ENCODE measurements around the gene PPCDC.

Gene PPCDC

DNA sequence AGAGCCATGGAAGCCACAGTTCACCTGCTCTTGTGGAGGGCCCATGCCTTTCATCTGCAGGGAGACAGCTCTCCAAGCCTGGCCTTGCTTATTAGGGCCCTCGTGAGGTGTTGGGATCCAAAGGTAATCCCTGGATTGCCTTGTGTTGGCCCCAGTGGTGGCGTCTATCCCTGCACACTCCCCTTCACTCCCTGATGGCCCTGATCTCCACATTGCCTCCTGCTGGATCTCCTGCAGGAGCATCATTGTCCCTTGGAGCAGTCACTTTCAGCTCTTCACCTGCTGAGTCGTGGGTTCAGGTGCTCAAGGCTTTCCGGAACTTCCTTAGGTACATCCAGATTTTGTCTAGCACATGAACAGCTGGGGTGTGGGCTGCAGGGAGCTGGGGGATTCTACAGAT, 7.0 kb downstream of the PPCDC start:
- no peak for DNase-seq
- Histone ChIP-seq H3K9me3 (replicated peaks; ENCODE audit: insufficient read depth, low read length) (no peaks in the 10 kb centered on the region), H4K20me1 (ENCODE audit: insufficient read depth, low read length) (no peaks in the 10 kb centered on the region), H3K27ac (ENCODE audit: low read length) (no peak overlapping the region), H3F3A (ENCODE audit: insufficient read depth, low read length) (peaks cover 36% of the 10 kb centered on the region), H3K36me3 (replicated peaks; ENCODE audit: insufficient read depth, low read length) (no peaks in the 10 kb centered on the region), H3K9me2 (replicated peaks; ENCODE audit: insufficient read depth, low read length) (no peaks in the 10 kb centered on the region), H2AFZ (ENCODE audit: low read length) (no peak overlapping the region), H3K4me1 (ENCODE audit: low read length) (peaks cover 68% of the 10 kb centered on the region), H3K4me2 (ENCODE audit: low read depth, low read length) (no peak overlapping the region), H3K9ac (ENCODE audit: low read length) (no peak overlapping the region), H3K4me3 (ENCODE audit: low read length) (no peak overlapping the region), H3K27me3 (replicated peaks; ENCODE audit: insufficient read depth, low read length) (no peaks in the 10 kb centered on the region), H3K79me2 (ENCODE audit: low read length) (peaks cover 81% of the 10 kb centered on the region)
- TF ChIP-seq, protein P1, sequence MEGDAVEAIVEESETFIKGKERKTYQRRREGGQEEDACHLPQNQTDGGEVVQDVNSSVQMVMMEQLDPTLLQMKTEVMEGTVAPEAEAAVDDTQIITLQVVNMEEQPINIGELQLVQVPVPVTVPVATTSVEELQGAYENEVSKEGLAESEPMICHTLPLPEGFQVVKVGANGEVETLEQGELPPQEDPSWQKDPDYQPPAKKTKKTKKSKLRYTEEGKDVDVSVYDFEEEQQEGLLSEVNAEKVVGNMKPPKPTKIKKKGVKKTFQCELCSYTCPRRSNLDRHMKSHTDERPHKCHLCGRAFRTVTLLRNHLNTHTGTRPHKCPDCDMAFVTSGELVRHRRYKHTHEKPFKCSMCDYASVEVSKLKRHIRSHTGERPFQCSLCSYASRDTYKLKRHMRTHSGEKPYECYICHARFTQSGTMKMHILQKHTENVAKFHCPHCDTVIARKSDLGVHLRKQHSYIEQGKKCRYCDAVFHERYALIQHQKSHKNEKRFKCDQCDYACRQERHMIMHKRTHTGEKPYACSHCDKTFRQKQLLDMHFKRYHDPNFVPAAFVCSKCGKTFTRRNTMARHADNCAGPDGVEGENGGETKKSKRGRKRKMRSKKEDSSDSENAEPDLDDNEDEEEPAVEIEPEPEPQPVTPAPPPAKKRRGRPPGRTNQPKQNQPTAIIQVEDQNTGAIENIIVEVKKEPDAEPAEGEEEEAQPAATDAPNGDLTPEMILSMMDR (IDR thresholded peaks at IDR 0.05; ENCODE audit: low read length): no peak
- TF ChIP-seq EZH2phosphoT487 (IDR thresholded peaks at IDR 0.05; ENCODE audit: low read length): no peak
- no peak for TF ChIP-seq EZH2 (optimal IDR thresholded peaks at IDR 0.05; ENCODE audit: low read depth, low read length)

DNA sequence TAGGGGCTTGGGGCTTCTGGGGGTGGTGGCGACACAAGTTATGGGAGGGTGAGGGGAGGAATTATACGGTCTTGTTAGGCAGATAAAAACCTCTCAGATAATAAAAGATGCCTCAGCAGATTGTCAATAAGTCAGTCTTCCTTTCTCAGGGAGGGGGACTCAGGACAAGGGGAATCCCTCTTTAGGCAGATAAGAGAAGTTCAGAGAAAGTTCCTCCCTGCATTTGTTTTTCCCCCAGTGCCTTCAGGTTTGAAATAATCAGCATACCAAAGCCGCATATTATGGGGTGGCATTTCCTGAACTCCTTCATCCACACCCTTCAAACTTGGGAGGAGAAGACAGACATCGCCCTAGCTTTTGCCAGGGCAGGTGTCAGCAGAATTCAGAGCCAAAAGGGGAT, 8.5 kb downstream of the PPCDC start:
- H3F3A ChIP-seq (ENCODE audit: insufficient read depth, low read length): peaks cover 23% of the 10 kb centered on the region
- no peak overlapping the region for H3K4me3 ChIP-seq (ENCODE audit: low read length)
- TF ChIP-seq EZH2 (optimal IDR thresholded peaks at IDR 0.05; ENCODE audit: low read depth, low read length) (no peak), EZH2phosphoT487 (IDR thresholded peaks at IDR 0.05; ENCODE audit: low read length) (no peak)
- TF ChIP-seq, protein P1 (IDR thresholded peaks at IDR 0.05; ENCODE audit: low read length): no peak
- H3K27ac ChIP-seq (ENCODE audit: low read length): no peak overlapping the region
- no peak overlapping the region for H3K4me2 ChIP-seq (ENCODE audit: low read depth, low read length)
- no peaks in the 10 kb centered on the region for H3K36me3 ChIP-seq (replicated peaks; ENCODE audit: insufficient read depth, low read length)
- H3K9me3 ChIP-seq (replicated peaks; ENCODE audit: insufficient read depth, low read length): no peaks in the 10 kb centered on the region
- no peaks in the 10 kb centered on the region for H3K27me3 ChIP-seq (replicated peaks; ENCODE audit: insufficient read depth, low read length)
- H3K9ac ChIP-seq (ENCODE audit: low read length): no peak overlapping the region
- H3K9me2 ChIP-seq (replicated peaks; ENCODE audit: insufficient read depth, low read length): no peaks in the 10 kb centered on the region
- no peak for DNase-seq
- peaks cover 72% of the 10 kb centered on the region for H3K79me2 ChIP-seq (ENCODE audit: low read length)
- no peaks in the 10 kb centered on the region for H4K20me1 ChIP-seq (ENCODE audit: insufficient read depth, low read length)
- H2AFZ ChIP-seq (ENCODE audit: low read length): no peak overlapping the region
- H3K4me1 ChIP-seq (ENCODE audit: low read length): peaks cover 54% of the 10 kb centered on the region

DNA sequence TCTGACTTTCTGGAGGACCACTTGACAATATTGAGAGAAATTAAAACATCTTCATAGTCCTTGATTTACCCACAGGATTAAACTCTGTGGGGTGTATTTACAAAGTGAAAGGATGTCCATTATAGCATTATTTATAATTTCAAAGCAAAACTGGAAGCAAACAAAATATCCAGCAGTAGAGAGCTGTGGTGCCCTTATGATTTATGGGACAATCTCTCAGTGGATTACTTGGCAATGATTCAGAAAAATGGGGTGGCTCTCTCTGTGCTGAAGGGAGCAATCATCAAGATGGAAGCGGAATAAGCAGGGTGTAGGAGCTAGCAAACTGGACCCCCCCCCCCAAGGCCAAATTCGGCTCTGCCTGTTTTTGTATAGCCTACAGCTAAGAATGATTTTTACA, 9.0 kb downstream of the PPCDC start:
- Histone ChIP-seq H3K9me2 (replicated peaks; ENCODE audit: insufficient read depth, low read length) (no peaks in the 10 kb centered on the region), H3K9me3 (replicated peaks; ENCODE audit: insufficient read depth, low read length) (no peaks in the 10 kb centered on the region), H3K36me3 (replicated peaks; ENCODE audit: insufficient read depth, low read length) (no peaks in the 10 kb centered on the region), H3K79me2 (ENCODE audit: low read length) (peaks cover 72% of the 10 kb centered on the region), H3K9ac (ENCODE audit: low read length) (no peak overlapping the region), H2AFZ (ENCODE audit: low read length) (no peak overlapping the region), H3K4me2 (ENCODE audit: low read depth, low read length) (no peak overlapping the region), H3F3A (ENCODE audit: insufficient read depth, low read length) (peaks cover 18% of the 10 kb centered on the region), H4K20me1 (ENCODE audit: insufficient read depth, low read length) (no peaks in the 10 kb centered on the region), H3K4me1 (ENCODE audit: low read length) (peaks cover 48% of the 10 kb centered on the region), H3K27ac (ENCODE audit: low read length) (no peak overlapping the region), H3K4me3 (ENCODE audit: low read length) (no peak overlapping the region), H3K27me3 (replicated peaks; ENCODE audit: insufficient read depth, low read length) (no peaks in the 10 kb centered on the region)
- no peak for TF ChIP-seq EZH2 (optimal IDR thresholded peaks at IDR 0.05; ENCODE audit: low read depth, low read length)
- no peak for TF ChIP-seq EZH2phosphoT487 (IDR thresholded peaks at IDR 0.05; ENCODE audit: low read length)
- TF ChIP-seq, protein P1 (IDR thresholded peaks at IDR 0.05; ENCODE audit: low read length): no peak
- DNase-seq: no peak

Measured in MM.1S (cell line).